Eye (tissue), 1 donor: Measurements from ENCODE around the gene QKI.
A peak's percentile ranks its signal among the peaks of the same experiment; 100 is the strongest.

Source experiments
- DNase-seq: peaks from one replicate; pipeline ENCODE4 v3.0.0-alpha.2; 2015

The QKI gene

DNA sequence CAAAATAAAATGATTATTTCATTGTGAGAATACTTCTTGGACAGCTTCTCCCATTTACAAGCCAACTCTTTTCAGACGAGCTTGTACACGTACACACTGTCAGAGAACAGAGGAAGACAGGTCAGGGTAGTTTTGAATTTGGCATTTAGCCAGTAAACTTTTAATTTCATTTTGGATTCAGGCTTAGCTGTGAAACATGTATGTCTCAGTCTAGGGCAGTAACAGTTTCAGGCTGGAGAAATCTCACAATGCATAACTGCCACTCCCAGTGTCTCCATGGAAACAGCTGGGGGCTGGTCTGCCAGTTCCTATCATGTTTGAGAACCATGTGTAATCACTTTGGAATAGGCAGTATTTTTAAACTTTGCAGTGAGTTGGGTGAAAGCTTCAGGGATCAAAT is 22.0 kb upstream of the QKI start:
- DNase-seq: peak; percentile 88

DNA sequence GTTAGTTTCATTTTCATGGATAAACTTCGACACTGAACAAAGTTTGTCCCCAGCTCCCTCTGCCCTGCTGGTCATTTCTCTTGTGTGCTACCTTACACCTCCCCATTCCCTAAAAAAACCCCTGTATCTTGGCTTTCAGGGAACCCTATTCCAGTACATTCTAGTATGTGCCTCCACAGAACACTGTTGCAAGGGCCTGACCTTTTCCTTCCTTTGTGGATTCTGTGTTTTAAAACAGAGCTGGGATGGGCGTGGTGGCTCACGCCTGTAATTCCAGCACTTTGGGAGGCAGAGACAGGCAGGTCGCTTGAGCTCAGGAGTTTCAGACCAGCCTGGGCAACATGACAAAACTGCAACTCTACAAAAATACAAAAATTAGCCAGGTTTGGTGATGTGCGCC is 20.6 kb upstream of the QKI start:
- DNase-seq: no peak

DNA sequence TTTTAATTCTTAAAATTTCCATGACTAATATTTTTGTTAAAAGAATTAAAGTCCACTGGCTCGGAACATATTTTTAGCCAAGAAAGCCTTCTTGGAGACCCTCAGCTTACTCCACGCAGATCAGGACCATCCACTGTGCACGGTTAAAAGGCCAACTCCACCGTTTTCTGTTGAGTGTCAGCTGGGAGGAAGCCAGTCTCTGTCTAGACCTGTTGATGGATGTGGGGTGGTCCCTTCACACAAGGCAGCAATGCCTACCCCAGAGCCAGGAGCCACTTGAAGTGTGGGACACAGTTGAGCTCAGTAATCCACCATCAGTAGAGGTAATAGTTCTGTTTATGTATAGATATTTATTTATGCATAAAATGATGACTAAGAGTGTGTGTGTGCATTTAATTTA is 19.9 kb upstream of the QKI start:
- DNase-seq: no peak

DNA sequence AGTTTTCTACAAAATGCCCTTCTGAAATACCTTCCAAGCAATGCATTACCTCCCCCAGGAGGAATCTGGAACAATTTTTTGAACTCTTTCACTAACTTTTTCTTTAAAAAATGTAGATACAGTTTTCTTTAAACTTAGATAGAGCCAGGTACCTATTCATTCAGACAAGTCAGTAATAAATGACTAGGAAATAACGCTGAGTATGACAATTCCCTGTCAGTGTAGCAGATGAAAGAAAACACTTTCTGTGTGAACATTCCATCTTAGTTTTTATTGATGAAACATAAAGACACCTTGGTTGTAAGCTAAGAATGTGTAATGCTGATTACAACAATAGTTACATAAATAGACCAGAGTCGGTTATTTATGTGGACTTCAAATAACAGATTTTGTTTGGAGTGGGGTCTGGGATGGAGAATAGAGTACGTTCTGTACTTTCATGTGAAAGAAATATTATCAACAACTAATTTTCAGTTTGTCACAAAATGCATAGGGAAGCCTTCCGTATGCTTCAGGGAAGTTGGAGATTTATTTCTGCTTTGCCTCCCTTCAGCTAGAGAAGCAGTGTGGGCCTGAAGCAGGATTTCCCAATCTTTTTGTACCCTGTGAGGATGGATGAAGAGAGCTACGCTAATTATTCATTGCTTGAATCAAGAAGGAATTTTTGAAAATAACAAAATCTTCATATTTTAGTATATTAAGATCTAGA is 19.2 kb upstream of the QKI start:
- DNase-seq: no peak

DNA sequence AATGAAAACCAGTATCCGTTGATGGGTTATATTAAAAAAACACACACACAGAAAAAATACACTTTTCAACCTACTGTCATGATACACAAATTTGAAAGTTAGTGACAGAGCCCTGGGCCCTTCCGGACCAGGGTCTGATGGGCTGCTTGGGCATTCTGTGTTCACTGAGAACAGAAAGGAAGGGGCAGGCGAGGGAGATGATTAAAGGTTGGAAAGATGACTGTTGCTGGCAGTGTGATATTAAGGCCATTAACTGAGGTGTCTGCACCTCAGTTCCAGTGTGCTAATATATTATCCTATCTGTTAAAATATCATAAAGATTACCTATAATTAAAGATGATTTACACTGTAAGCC is 18.7 kb upstream of the QKI start:
- no peak for DNase-seq

DNA sequence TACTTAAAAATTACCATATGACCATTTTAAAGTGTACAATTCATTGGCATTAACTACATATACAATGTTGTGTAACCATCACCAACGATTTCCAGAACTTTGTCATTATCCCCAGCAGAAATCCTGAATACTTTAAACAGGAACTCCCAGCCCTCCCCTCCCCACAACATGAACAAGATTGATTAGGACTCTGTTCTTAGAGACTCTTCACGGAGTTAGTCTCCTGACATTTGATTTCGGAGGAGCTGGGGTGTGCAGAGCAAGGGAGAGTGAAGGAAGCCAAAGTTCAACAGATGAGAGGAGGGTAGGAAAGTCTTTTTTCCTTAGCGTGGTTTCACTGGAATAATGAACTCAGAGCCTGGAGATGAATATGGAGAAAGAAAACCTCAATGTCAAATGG is 17.2 kb upstream of the QKI start:
- DNase-seq: no peak

DNA sequence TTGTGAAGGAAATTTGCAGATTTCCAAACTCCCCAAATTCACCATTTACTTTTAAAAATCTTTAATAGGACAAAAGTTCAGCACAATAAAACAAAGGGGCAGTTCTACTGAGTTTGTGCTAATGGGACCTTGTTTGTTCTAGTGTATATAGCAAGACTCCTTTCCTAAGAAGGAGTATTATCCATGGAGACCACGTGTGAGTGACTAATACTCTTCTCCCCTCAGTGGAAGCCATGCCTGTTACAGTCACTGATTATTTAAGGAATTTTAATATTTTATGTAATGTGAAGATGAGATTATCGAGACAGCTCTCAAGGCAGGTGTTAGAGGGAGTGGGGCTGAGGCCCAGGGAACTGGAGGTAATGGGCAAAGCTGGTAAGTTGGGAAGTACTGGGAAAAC is 16.4 kb upstream of the QKI start:
- DNase-seq: no peak

DNA sequence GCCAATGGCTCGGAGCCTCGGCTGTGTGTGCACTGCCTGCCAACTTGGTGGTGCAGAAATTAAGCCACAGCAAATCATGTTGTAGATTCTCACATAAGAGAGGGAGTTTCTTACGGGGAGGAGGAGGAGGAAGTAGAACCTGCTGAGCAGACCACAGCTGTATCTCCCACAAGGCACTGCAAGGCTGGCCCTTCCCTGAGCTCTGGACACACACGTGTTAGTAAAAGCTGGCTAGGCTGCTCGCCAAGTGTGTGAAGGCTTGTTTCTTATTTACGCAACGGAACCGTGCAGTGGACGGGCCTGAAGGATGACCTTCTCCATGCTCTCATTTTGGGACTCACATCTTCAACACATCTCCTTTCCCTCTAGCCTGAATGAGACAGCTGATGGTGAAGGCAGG is 15.7 kb upstream of the QKI start:
- DNase-seq: no peak

DNA sequence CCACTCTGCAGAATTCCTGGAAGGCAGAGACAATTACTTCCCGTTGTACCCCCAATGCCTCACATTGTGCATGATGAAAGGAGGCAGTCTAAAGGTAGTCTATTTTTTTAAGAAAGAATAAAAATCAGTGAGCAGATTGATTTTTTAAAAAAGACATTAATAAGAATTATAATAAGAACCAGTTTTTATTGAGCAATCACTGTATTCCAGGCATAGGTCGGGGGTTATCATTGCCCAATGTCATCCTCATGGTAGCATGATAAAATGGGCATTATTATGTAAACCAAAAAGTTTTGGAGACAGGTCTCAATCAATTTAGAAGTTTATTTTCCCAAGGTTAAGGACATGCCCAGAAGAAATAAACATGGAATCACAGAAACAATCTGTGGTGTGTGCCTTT is 14.0 kb upstream of the QKI start:
- no peak for DNase-seq

DNA sequence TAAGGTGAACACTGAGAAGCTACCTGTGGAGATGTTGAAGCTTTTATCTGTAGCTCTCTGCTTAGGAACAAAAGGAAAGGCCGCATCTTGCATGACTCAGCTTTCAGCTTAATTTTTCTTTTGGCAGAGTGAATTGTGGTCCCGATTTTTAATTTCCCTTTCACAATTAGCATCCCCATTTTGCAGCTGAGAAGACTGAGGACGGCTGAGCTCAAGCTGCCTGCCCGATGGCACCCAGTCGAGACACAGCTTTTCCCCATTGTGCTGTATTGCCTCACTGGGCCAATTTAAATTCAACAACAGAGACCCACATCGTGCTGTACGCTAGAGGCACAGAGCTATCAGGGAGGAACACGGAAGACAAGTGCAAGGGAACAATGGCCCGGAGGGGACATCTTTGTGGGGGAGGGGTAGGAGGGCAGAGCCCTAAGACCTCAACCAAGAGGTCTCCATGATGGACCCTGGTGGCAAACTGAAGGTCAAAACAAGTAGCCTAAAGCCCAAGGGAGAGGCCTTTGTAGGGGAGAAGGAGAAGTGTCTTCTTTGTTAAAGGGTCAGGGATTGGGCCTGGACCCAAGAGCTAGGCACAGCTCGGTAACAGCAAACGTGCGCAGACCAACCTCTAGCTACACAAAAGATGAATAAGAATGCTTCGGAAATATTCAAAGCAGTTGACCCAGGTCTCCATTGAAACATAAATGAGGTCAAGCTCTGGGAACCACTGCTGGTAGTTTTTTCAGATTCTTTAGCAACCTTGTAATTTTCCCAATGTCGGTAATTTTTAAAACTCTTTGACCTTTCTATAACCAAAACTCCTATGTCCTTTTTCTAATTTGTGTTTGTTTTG is 13.3 kb upstream of the QKI start:
- no peak for DNase-seq

DNA sequence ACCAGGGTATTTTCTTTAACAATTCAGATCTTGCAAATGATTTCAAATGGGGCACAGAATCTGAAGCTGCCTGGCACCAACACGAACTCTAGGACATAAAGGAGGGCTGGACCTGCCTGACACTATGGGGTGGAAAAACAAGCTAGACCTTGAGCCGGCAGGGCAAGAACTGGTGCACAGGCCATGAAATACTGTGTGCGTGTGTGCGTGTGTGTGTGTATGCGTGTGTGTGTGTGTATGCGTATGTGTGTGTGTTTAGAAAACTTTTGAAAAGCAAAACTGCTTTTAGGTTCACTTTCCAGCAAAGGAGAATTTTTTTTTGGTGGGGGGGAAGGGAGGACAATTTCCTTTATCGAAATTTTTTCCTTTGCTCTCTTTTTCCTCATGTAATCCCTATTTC is 11.9 kb upstream of the QKI start:
- no peak for DNase-seq

DNA sequence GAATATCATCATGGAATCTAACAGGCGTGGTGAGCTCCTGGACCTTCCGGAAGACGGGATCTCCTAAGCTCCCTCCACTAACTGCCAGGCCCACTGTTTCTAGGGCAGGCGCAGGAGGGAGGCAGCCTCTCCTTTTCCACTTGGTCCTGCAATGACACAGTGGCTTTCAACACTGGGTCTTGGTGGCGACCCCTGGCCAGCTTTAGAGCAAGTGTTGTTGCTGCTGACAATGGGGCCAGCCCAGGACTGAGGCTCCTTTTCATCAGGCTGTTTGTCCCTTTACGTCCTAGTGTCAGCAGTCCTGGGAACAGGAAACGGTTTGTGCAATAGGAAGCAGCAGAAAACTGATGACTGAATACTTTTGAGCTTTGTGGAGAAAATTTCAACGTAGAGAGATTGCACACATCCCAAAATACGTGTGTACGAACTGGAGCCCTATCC is 9.7 kb upstream of the QKI start:
- DNase-seq: no peak

DNA sequence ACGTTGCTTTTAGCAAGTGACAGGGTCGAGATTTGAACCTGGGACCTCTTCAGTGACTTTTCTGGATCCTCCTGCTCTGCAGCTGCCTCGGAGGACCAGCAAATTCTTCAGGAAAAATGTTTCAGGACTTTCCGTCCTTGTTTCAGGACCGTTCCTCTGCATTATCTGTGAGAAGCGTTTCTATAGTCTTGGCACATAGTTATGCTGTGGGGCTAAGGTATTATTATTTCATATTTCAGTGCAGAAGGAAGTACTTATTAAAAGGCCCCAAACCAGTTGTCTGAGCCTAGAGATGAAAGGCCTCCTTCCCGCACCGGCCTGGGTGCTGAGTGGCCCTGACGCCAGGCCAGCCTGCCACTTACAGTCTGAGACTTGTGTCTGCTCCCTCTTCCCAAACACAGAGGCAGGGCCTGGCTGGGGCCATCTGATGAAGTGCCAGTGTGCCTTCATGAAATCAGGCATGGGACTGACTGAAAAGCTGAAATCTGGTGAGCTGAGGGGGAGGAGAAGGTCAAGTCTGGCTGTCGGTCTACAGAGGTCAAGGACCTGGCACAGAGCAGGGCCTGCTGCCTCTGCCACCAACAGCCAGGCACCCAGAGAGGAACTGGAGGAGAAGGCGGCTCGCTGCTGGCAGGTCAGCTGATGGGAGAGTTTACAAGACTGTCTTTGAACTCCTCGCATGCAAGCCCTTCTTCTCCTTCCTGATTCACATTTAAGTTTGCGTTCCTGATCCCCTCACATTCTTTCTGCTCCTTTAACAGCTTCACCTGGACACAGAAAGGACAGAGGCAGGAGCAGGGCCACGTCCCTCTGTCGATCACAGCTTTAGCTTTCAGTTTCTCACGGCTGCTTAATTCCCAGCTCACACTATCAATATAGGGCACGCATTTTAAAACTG is 8.9 kb upstream of the QKI start:
- peak; percentile 31 for DNase-seq

DNA sequence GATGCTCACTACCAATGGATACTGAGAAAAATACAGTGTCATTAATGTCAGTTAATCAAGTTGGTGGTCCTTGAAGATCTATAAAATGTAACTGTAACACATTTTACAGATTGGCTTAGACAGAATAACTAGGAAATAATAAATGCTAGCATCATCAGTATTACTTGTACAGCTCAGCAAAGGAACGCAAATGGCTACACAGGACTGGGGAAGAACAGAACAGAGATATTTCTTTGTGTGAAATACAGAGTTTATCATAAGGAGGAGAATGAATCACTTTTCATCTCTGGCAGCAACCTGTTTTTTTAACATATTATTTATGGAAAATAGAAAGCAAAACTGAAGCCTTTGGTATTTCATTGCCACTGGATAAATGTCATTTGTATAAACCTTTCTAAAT is 8.2 kb upstream of the QKI start:
- no peak for DNase-seq

DNA sequence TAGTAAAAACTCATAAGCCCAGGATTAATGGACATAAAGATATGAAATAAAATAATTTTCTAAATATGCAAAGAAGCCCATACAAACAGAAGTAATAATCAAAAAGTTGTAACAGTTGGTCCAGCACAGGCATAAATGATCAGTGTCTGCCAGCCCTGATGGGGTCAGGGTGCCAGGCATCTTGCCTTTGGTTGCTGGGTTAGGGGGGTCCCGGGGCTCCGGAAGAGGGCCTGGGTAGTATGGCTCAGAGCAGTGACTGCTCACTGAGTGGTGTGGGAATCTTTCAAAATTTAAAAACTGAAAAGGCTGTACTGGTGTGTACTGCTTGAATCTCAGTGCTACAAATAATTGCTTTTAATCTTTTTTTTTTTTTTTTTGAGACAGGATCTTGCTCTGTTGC is 7.7 kb upstream of the QKI start:
- DNase-seq: no peak

DNA sequence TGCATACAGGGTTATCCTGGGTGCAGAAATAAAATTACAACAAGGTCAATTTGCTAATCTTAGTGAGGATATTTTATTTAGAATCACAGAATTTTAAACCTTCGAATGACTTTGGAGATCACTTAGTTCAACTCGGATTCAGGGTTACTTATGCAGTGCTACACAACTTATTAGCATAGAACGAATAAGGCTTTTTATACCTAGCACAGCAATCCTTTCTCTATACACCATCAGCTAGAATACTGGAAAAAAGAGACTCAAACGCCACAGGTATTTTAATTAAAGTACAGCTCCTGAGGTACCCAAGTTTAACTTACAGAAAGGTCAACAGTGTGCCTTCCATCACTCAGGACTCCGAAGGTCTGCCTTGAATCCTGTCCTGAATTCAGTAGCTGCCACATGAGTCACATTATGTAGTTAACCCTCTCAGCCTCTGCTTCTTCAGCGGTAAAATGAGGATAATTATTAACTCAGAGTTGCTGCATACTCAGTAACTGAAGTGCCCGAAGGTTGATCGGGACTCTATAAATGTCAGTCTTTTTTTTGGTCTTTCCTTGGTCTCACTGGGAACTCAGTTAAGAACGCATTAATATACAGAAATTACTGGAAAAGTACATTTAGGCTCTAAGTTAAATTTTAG is 6.0 kb upstream of the QKI start:
- no peak for DNase-seq

DNA sequence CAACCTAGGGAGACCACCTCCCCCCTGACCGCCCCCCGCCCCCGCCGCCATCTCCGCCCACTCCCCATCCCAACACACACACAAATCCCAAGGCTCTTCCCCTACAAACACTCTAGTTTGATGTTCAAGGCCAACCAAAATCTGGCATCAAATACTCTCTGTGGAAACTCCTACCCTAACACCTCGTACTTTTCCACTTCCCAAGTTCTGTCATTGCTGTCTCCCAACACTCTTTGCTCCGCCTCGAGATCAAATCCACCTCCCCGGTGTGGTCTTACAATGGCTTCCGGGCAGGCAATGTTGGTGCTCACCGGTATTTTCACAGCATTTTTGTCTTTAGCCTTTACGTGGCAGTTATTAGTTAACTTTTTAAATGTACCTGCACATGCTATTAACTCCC is 4.8 kb upstream of the QKI start:
- no peak for DNase-seq

DNA sequence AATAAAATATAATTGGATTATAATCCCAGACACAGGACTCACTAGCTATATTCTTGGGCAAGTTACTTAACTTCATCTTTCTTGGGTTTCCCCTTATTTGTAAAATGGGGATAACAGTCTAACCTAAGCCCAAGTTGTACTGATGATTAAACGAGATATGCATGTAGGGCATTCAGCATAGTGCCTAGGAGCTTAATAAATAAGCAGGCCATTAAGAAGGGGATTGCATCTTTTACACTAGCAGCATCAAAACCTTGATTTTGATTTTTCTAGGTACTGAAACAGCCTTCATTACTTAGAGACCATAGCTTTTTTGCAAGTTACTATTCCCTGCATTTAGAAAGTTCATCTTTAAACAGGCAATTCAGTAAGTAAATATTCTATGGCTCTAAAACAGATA is 2.2 kb upstream of the QKI start:
- DNase-seq: peak; percentile 54

DNA sequence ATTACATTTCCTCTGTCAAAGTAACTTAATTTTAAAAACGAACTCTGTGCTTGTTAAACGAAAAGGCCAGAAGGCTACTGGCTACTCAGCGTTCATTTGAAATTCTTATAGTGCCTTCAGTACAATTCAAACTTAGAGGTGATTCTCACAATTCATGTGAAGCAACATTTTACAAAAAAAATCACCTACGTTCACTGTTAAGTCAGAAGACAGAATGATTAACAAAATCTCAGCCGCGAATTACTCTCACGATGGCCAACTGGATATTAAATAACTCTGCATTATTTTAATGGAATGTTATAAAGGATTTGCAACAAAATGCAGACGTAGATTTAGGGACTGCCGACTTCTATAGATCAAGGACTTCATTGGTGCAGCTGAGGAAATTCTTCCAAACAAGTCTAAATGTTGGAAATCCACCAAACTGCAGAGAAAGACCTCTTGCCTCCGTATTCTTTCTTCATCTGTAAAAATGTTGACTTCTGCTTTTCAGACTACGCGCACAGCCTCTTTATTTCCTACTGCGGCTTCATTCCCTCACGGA is 1.6 kb upstream of the QKI start:
- no peak for DNase-seq

DNA sequence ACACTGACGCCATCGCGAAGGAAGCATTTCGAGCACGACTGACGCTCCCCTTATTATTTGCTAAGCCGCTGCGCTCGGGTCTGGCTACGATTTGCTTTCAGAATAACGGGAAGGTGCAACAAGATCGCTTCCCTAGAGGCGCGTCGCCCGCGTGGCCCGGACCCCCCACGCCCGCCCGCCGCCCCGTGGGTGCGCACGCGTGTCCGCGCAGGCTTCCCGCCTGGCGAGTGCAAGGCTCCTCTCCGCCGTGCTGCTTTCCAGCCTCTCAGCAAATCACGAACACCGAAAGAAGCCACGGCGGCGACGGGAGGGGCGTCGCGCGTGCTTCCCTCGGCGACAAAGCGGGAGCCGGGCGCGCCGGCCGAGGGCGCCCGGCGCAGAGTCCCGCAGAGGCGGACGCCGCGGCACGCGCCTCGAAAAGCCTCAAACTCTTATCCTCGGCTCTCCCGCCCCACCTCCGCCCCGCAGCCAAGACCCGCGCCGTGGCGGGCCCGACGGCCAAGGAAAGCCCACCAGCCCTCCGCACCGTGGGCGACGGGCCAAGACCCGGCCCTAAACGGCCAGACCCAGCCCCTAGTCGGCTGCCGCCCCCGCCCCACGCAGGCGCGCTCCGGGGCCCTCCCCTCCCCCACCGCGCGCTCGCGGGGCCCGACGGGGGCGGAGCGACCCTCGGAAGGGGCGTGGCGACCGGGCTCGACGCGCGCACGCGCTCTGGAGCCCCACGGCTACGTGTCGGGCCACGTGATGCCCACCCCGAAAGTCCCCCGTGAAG is 987 bp upstream of the QKI start:
- peak; percentile 97 for DNase-seq

DNA sequence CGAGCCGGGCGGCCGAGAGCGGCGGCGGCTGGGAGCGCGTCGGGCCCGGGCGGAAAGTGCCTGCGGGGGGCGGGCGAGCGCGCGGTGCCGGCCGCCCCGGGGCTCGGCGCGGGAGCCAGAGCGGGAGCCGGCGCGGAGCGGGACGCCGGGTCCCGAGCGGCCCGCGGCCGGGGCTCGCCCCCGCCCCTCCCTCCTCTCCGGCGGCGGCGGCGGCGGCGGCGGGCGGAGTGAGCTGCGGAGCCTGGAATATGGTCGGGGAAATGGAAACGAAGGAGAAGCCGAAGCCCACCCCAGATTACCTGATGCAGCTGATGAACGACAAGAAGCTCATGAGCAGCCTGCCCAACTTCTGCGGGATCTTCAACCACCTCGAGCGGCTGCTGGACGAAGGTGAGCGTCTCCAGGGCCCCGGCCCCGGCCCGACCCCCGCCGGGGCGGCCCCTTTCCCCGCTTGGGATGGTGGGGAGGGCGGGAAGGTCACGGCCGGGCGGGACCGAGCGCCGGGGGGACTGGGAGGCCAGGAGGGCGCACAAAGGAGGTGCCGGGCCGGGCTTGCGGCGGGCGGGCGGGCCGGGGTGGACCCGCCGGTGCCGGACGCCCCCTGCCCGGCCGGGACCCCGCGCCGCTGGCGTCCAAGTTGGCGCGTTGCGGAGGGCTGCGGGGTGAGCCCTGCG is 565 bp downstream of the QKI start:
- peak; percentile 83 for DNase-seq
